ENCODE data around the gene GALK2. TPM values are rescaled to one million over a fixed set of nuclear protein-coding genes. Genes with fewer than 3 reads are reported as not detected.
A peak's percentile ranks its signal among the peaks of the same experiment; 100 is the strongest.

Gene GALK2
- total RNA-seq, 1 experiment from 2014 or later, result 13.7 TPM

DNA sequence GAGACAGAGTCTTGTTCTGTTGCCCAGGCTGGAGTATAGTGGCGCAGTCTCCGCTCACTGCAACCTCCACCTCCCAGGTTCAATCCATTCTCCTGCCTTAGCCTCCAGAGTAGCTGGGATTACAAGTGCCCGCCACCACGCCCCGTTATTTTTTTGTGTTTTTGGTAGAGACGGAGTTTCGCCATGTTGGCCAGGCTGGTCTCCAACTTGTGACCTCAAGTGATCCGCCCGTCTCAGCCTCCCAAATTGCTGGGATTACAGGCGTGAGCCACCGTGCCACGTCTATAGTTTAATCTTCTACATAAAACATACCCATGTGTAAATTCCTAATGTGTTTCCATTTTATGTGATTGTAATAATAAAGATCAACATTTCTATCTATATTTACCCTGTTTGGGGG, 1.7 kb downstream of the GALK2 start:
- no peaks in the 10 kb centered on the region for H3K4me1 ChIP-seq (ENCODE audit: insufficient read depth, low read length)
- DNase-seq, result no peak
- peaks cover 13 to 17% of the 10 kb centered on the region in 2 experiments; a peak in 4 of 5 replicates for H3K9me3 Mint-ChIP-seq

More for the DNA sequence above, 1.7 kb downstream of the GALK2 start:
- Mint-ChIP-seq H3K4me1 (peaks cover 5 to 7% of the 10 kb centered on the region in 2 experiments; a peak in 3 of 4 replicates), H3K4me3 (peak overlapping the region; percentile 30 to 53; a peak in 3 of 5 replicates), H3K27ac (no peak overlapping the region), H3K27me3 (ENCODE audit: low read depth) (peaks cover 6% of the 10 kb centered on the region), H3K36me3 (ENCODE audit: insufficient read depth in 1 of 3, low read depth in 3 of 3) (peaks cover 15 to 16% (median 16%) of the 10 kb centered on the region in 3 experiments)
- Histone ChIP-seq H2BK15ac (ENCODE audit: low read depth, low read length) (no peak overlapping the region), H2BK5ac (ENCODE audit: insufficient read length, low read length) (no peak overlapping the region), H2BK120ac (ENCODE audit: low read depth, low read length, poor library complexity, severe bottlenecking) (no peak overlapping the region), H2AFZ (ENCODE audit: low read length) (no peak overlapping the region), H3K9ac (ENCODE audit: extremely low read depth, insufficient read length, low read length) (no peak overlapping the region), H3K27ac (ENCODE audit: insufficient read length, low read depth, low read length) (no peak overlapping the region), H2BK20ac (ENCODE audit: low read depth, low read length, poor library complexity, severe bottlenecking) (no peak overlapping the region), H3K9me3 (ENCODE audit: control insufficient read depth, low read depth, low read length) (no peaks in the 10 kb centered on the region), H3K79me1 (ENCODE audit: insufficient read depth, low read depth, low read length, poor library complexity, severe bottlenecking) (no peaks in the 10 kb centered on the region), H2BK12ac (ENCODE audit: insufficient read length, low read depth, low read length) (no peak overlapping the region), H4K8ac (replicated peaks; ENCODE audit: insufficient read length, low read depth, low read length) (no peak overlapping the region), H3T11ph (ENCODE audit: low read length) (no peak overlapping the region), H4K5ac (ENCODE audit: insufficient read length, low read depth, low read length) (no peak overlapping the region), H3K56ac (ENCODE audit: insufficient read length, low read depth, low read length) (no peak overlapping the region), H3K27me3 (ENCODE audit: insufficient read depth, low read length) (no peaks in the 10 kb centered on the region), H3K18ac (ENCODE audit: insufficient read length, low read depth, low read length) (no peak overlapping the region), H3K4me2 (ENCODE audit: insufficient read depth, insufficient read length, low read length) (no peak overlapping the region), H4K20me1 (ENCODE audit: control insufficient read depth, insufficient read depth, insufficient read length) (no peaks in the 10 kb centered on the region), H3K4ac (ENCODE audit: low read depth, low read length) (no peak overlapping the region), H3K14ac (ENCODE audit: insufficient read depth, low read length) (no peak overlapping the region), H3K23me2 (ENCODE audit: insufficient read length, low read depth, low read length, poor library complexity, severe bottlenecking) (no peaks in the 10 kb centered on the region), H4K91ac (ENCODE audit: insufficient read length, low read depth, low read length) (no peak overlapping the region), H3K23ac (ENCODE audit: insufficient read length, low read depth, low read length) (no peak overlapping the region), H2AK5ac (ENCODE audit: insufficient read length, low read length) (no peak overlapping the region), H3K79me2 (ENCODE audit: insufficient read depth, low read length) (no peaks in the 10 kb centered on the region)
- no CpG with 5 or more reads among the region's 12 CpGs for WGBS (ENCODE audit: extremely low coverage, insufficient read length, low lambda C conversion rate)
- TF ChIP-seq, protein P1, sequence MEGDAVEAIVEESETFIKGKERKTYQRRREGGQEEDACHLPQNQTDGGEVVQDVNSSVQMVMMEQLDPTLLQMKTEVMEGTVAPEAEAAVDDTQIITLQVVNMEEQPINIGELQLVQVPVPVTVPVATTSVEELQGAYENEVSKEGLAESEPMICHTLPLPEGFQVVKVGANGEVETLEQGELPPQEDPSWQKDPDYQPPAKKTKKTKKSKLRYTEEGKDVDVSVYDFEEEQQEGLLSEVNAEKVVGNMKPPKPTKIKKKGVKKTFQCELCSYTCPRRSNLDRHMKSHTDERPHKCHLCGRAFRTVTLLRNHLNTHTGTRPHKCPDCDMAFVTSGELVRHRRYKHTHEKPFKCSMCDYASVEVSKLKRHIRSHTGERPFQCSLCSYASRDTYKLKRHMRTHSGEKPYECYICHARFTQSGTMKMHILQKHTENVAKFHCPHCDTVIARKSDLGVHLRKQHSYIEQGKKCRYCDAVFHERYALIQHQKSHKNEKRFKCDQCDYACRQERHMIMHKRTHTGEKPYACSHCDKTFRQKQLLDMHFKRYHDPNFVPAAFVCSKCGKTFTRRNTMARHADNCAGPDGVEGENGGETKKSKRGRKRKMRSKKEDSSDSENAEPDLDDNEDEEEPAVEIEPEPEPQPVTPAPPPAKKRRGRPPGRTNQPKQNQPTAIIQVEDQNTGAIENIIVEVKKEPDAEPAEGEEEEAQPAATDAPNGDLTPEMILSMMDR (conservative IDR thresholded peaks at IDR 0.05), result no peak
